SK-N-SH treated with all-trans-retinoic acid at 6 μM for 48 hours (cell line): Measurements from ENCODE around the gene ADGRF1.

Experiments used
- ATAC-seq: fragments of 200-7000 bp; cut with Tn5 transposase; 3 replicates; pipeline ENCODE4 v1.9.1; 2020; ENCODE audit warnings: mild to moderate bottlenecking, moderate library complexity
- ARNTL ChIP-seq: fragments of 450-650 bp; formaldehyde crosslinking; IDR thresholded peaks from 2 replicates; pipeline ENCODE4 v1.5.0; 2020; ENCODE audit warnings: low read depth, mild to moderate bottlenecking, moderate library complexity, borderline replicate concordance
- BACH2 ChIP-seq: fragments of 250-450 bp; sonication (Bioruptor Pico); IDR thresholded peaks from 2 replicates; pipeline ENCODE4 v1.9.0; 2021; ENCODE audit warnings: mild to moderate bottlenecking, borderline replicate concordance
- CREB5 ChIP-seq: fragments of 250-450 bp; sonication (Bioruptor Pico); IDR thresholded peaks from 2 replicates; pipeline ENCODE4 v1.5.1; 2020; ENCODE audit warnings: low read depth, mild to moderate bottlenecking, moderate library complexity
- CSDC2 ChIP-seq: fragments of 250-450 bp; sonication (Bioruptor Pico); IDR thresholded peaks from 2 replicates; pipeline ENCODE4 v1.5.0; 2020; ENCODE audit warnings: mild to moderate bottlenecking, moderate library complexity
- CSRNP3 ChIP-seq: fragments of 250-450 bp; sonication (Bioruptor Pico); IDR thresholded peaks from 2 replicates; pipeline ENCODE4 v1.5.1; 2021; ENCODE audit warnings: mild to moderate bottlenecking, moderate library complexity
- ESRRG ChIP-seq: fragments of 250-450 bp; sonication (Bioruptor Pico); IDR thresholded peaks from 2 replicates; pipeline ENCODE4 v1.6.1; 2021; ENCODE audit warnings: mild to moderate bottlenecking
- GLIS3 ChIP-seq: fragments of 250-450 bp; sonication (Bioruptor Pico); IDR thresholded peaks from 2 replicates; pipeline ENCODE4 v1.5.0; 2020; ENCODE audit warnings: mild to moderate bottlenecking, moderate library complexity
- ISL1 ChIP-seq: fragments of 250-450 bp; sonication (Bioruptor Pico); IDR thresholded peaks from 2 replicates; pipeline ENCODE4 v2.1.2; 2022; ENCODE audit warnings: mild to moderate bottlenecking, moderate library complexity
- OSR1 ChIP-seq: fragments of 250-450 bp; sonication (Bioruptor Pico); IDR thresholded peaks from 2 replicates; pipeline ENCODE4 v1.8.0; 2022; ENCODE audit warnings: moderate library complexity, mild to moderate bottlenecking, inconsistent platforms
- POU6F1 ChIP-seq: fragments of 250-450 bp; sonication (Bioruptor Pico); IDR thresholded peaks from 2 replicates; pipeline ENCODE4 v1.8.0; 2021; ENCODE audit warnings: low read depth, mild to moderate bottlenecking, moderate library complexity, borderline replicate concordance
- PPARA ChIP-seq: fragments of 250-450 bp; sonication (Bioruptor Pico); IDR thresholded peaks from 2 replicates; pipeline ENCODE4 v1.5.0; 2020; ENCODE audit warnings: mild to moderate bottlenecking, borderline replicate concordance
- RARB ChIP-seq: fragments of 250-450 bp; sonication (Bioruptor Pico); IDR thresholded peaks from 2 replicates; pipeline ENCODE4 v1.8.0; 2021; ENCODE audit warnings: mild to moderate bottlenecking, moderate library complexity
- SNAI2 ChIP-seq: fragments of 250-450 bp; sonication (Bioruptor Pico); IDR thresholded peaks from 2 replicates; pipeline ENCODE4 v1.5.0; 2020; ENCODE audit warnings: mild to moderate bottlenecking, moderate library complexity
- TOX ChIP-seq: fragments of 250-450 bp; sonication (Bioruptor Pico); IDR thresholded peaks from 2 replicates; pipeline ENCODE4 v1.8.0; 2021; ENCODE audit warnings: mild to moderate bottlenecking, moderate library complexity, borderline replicate concordance
- TSHZ2 ChIP-seq: fragments of 250-450 bp; sonication (Bioruptor Pico); IDR thresholded peaks from 2 replicates; pipeline ENCODE4 v1.5.0; 2020; ENCODE audit warnings: mild to moderate bottlenecking, moderate library complexity
- ZC3H10 ChIP-seq: fragments of 250-450 bp; sonication (Bioruptor Pico); IDR thresholded peaks from 2 replicates; pipeline ENCODE4 v1.5.1; 2021; ENCODE audit warnings: mild to moderate bottlenecking, moderate library complexity
- ZFP3 ChIP-seq: fragments of 250-450 bp; sonication (Bioruptor Pico); IDR thresholded peaks from 2 replicates; pipeline ENCODE4 v1.5.0; 2020; ENCODE audit warnings: mild to moderate bottlenecking, moderate library complexity
- ZFP30 ChIP-seq: fragments of 450-650 bp; formaldehyde crosslinking; IDR thresholded peaks from 2 replicates; pipeline ENCODE4 v1.5.0; 2022; ENCODE audit warnings: mild to moderate bottlenecking, moderate library complexity
- ZNF70 ChIP-seq: fragments of 450-650 bp; formaldehyde crosslinking; IDR thresholded peaks from 2 replicates; pipeline ENCODE4 v1.5.0; 2020; ENCODE audit warnings: mild to moderate bottlenecking, moderate library complexity
- ZNF8 ChIP-seq: fragments of 450-650 bp; formaldehyde crosslinking; IDR thresholded peaks from 2 replicates; pipeline ENCODE4 v1.5.0; 2020; ENCODE audit warnings: mild to moderate bottlenecking, moderate library complexity

ADGRF1 gene

GRCh38 chr6:46956409-46956808 is 85.7 kb downstream of the ADGRF1 start (continued):
- TF ChIP-seq CSRNP3 (CRISPR knock-in tag) (no peak), ZNF70 (no peak), GLIS3 (CRISPR knock-in tag) (no peak), OSR1 (CRISPR knock-in tag) (no peak), CREB5 (CRISPR knock-in tag) (no peak), RARB (CRISPR knock-in tag) (no peak), PPARA (CRISPR knock-in tag) (no peak)

- no peak for ATAC-seq
- TF ChIP-seq ISL1 (CRISPR knock-in tag) (no peak), OSR1 (CRISPR knock-in tag) (no peak), ZNF70 (no peak), ZNF8 (no peak), ARNTL (CRISPR knock-in tag) (no peak), POU6F1 (CRISPR knock-in tag) (no peak), CSDC2 (CRISPR knock-in tag) (no peak), SNAI2 (CRISPR knock-in tag) (no peak), TSHZ2 (CRISPR knock-in tag) (no peak), RARB (CRISPR knock-in tag) (no peak), ZFP30 (no peak), ZFP3 (no peak), BACH2 (CRISPR knock-in tag) (no peak), ESRRG (CRISPR knock-in tag) (no peak), CREB5 (CRISPR knock-in tag) (no peak), CSRNP3 (CRISPR knock-in tag) (no peak), ZC3H10 (CRISPR knock-in tag) (no peak), GLIS3 (CRISPR knock-in tag) (no peak), TOX (CRISPR knock-in tag) (no peak), PPARA (CRISPR knock-in tag) (no peak)
These were observed 87.2 kb downstream of the ADGRF1 start for GRCh38 chr6:46954837-46955451.

- no peak for ATAC-seq
- TF ChIP-seq OSR1 (CRISPR knock-in tag) (no peak), CSDC2 (CRISPR knock-in tag) (no peak), BACH2 (CRISPR knock-in tag) (no peak)
These were observed 88.2 kb downstream of the ADGRF1 start for GRCh38 chr6:46953921-46954320.
